Measurements from ENCODE around the gene DPP3.
"Not testable (repeated sequence)": the region's sequence is repeated elsewhere in the genome, so short reads cannot be mapped to it uniquely, and the experiment has no call there.

DNA sequence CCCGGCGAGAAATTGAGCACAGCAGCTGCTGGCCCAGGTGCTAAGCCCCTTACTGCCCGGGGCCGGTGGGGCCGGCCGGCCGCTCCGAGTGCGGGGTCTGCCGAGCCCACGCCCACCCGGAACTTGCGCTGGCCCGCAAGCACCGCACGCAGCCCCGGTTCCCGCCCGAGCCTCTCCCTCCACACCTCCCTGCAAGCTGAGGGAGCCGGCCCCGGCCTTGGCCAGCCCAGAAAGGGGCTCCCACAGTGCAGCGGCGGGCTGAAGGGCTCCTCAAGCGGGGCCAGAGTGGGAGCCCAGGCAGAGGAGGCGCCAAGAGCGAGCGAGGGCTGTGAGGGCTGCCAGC is 39.3 kb upstream of the DPP3 start:
- TF ChIP-seq, protein P1, sequence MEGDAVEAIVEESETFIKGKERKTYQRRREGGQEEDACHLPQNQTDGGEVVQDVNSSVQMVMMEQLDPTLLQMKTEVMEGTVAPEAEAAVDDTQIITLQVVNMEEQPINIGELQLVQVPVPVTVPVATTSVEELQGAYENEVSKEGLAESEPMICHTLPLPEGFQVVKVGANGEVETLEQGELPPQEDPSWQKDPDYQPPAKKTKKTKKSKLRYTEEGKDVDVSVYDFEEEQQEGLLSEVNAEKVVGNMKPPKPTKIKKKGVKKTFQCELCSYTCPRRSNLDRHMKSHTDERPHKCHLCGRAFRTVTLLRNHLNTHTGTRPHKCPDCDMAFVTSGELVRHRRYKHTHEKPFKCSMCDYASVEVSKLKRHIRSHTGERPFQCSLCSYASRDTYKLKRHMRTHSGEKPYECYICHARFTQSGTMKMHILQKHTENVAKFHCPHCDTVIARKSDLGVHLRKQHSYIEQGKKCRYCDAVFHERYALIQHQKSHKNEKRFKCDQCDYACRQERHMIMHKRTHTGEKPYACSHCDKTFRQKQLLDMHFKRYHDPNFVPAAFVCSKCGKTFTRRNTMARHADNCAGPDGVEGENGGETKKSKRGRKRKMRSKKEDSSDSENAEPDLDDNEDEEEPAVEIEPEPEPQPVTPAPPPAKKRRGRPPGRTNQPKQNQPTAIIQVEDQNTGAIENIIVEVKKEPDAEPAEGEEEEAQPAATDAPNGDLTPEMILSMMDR (IDR thresholded peaks at IDR 0.05), result not testable (repeated sequence)
- not testable (repeated sequence) for TF ChIP-seq POLR2A (IDR thresholded peaks at IDR 0.05)
